HG02678 (cell line): ENCODE data around the gene ACACA.

Experiments used
- ATAC-seq: cut with Tn5 transposase; IDR thresholded peaks from one replicate; pipeline ENCODE4 v1.9.1; 2021; ENCODE audit warnings: mild to moderate bottlenecking, moderate library complexity; ENCODE audit not compliant: unreplicated experiment

Gene ACACA

GRCh38 chr17:37299257-37299980 lies 107.2 kb downstream of the ACACA start:
- ATAC-seq = no peak

GRCh38 chr17:37295888-37296287 lies 110.7 kb downstream of the ACACA start:
- ATAC-seq = no peak

GRCh38 chr17:37294888-37295287 lies 111.7 kb downstream of the ACACA start:
- no peak for ATAC-seq

- ATAC-seq = no peak
These were observed 112.9 kb downstream of the ACACA start for GRCh38 chr17:37293770-37294169.

- ATAC-seq = no peak
These were observed 114.1 kb downstream of the ACACA start for GRCh38 chr17:37292429-37293139.

- no peak for ATAC-seq
These were observed 115.3 kb downstream of the ACACA start for GRCh38 chr17:37291351-37291750.

GRCh38 chr17:37286430-37286829 lies 120.2 kb downstream of the ACACA start:
- no peak for ATAC-seq

GRCh38 chr17:37284191-37284590 lies 122.4 kb downstream of the ACACA start:
- no peak for ATAC-seq

- no peak for ATAC-seq
These were observed 123.1 kb downstream of the ACACA start for GRCh38 chr17:37283414-37283961.

- no peak for ATAC-seq
These were observed 125.8 kb downstream of the ACACA start for GRCh38 chr17:37280841-37281240.

GRCh38 chr17:37278247-37278894 lies 128.3 kb downstream of the ACACA start:
- ATAC-seq = no peak

- no peak for ATAC-seq
These were observed 130.2 kb downstream of the ACACA start for GRCh38 chr17:37276475-37276874.

GRCh38 chr17:37274461-37274860 lies 132.2 kb downstream of the ACACA start:
- ATAC-seq = no peak

GRCh38 chr17:37273409-37274051 lies 133.1 kb downstream of the ACACA start:
- ATAC-seq = no peak

GRCh38 chr17:37265446-37266173 lies 141.0 kb downstream of the ACACA start:
- ATAC-seq = no peak

- ATAC-seq = no peak
These were observed 145.3 kb downstream of the ACACA start for GRCh38 chr17:37261286-37261685.

- ATAC-seq = no peak
These were observed 147.5 kb downstream of the ACACA start for GRCh38 chr17:37259030-37259735.

- no peak for ATAC-seq
These were observed 150.0 kb downstream of the ACACA start for GRCh38 chr17:37256627-37257026.

- no peak for ATAC-seq
These were observed 151.2 kb downstream of the ACACA start for GRCh38 chr17:37255432-37255831.

GRCh38 chr17:37247825-37248224 lies 158.8 kb downstream of the ACACA start:
- ATAC-seq = no peak
